Liver (tissue), 3 donors: ENCODE results near the gene SNAPC2.

Source experiments
- EGR1 ChIP-seq, 2 donors: IDR thresholded peaks; 2 replicates each; pipeline ENCODE4 v1.6.1; 2016 to 2018; ENCODE audit warnings: antibody characterized with exemption in 2 of 2, low read depth in 2 of 2
- FOXA1 ChIP-seq: IDR thresholded peaks from 2 replicates; pipeline ENCODE4 v1.6.1; 2016; ENCODE audit warnings: antibody characterized with exemption
- GABPA ChIP-seq, 2 donors: IDR thresholded peaks in 1 of 2; conservative IDR thresholded peaks in 1 of 2; 2 replicates each; pipeline ENCODE4 v1.6.1; 2016; ENCODE audit warnings: antibody characterized with exemption in 2 of 2, mild to moderate bottlenecking in 1 of 2, moderate library complexity in 1 of 2
- JUND ChIP-seq, 2 donors: IDR thresholded peaks; 2 replicates each; pipeline ENCODE4 v1.6.1; 2016; ENCODE audit warnings: antibody characterized with exemption in 2 of 2
- NR2F2 ChIP-seq: IDR thresholded peaks from 2 replicates; pipeline ENCODE4 v1.6.1; 2016; ENCODE audit warnings: antibody characterized with exemption
- RAD21 ChIP-seq, 2 donors: IDR thresholded peaks; 2 replicates each; pipeline ENCODE4 v1.6.1; 2016; ENCODE audit warnings: antibody characterized with exemption in 2 of 2, mild to moderate bottlenecking in 2 of 2
- RXRA ChIP-seq, 2 donors: IDR thresholded peaks; 2 replicates each; pipeline ENCODE4 v1.6.1; 2017 to 2018; ENCODE audit warnings: antibody characterized with exemption in 2 of 2, mild to moderate bottlenecking in 1 of 2
- SP1 ChIP-seq: IDR thresholded peaks from 2 replicates; pipeline ENCODE4 v1.6.1; 2018; ENCODE audit warnings: antibody characterized with exemption, mild to moderate bottlenecking
- TAF1 ChIP-seq: conservative IDR thresholded peaks from 2 replicates; pipeline ENCODE4 v1.6.1; 2016; ENCODE audit warnings: antibody characterized with exemption, mild to moderate bottlenecking
- YY1 ChIP-seq: IDR thresholded peaks from 2 replicates; pipeline ENCODE4 v1.6.1; 2016; ENCODE audit warnings: antibody characterized with exemption, mild to moderate bottlenecking
- TF ChIP-seq, protein P1 (sequence below): fragments of 150-350 bp; IDR thresholded peaks from 2 replicates; pipeline ENCODE4 v1.5.1; 2017; ENCODE audit warnings: improper control_type of control experiment, low read depth, low read length; ENCODE audit not compliant: missing input control
- TF ChIP-seq, protein P2 (sequence below): IDR thresholded peaks from 2 replicates; pipeline ENCODE4 v1.6.1; 2016; ENCODE audit warnings: antibody characterized with exemption
- TF ChIP-seq, protein P3 (sequence below): IDR thresholded peaks from 2 replicates; pipeline ENCODE4 v1.6.1; 2016; ENCODE audit warnings: antibody characterized with exemption, mild to moderate bottlenecking
- TF ChIP-seq, protein P4 (sequence below): IDR thresholded peaks from 2 replicates; pipeline ENCODE4 v1.6.1; 2016; ENCODE audit warnings: antibody characterized with exemption
- donor health status: healthy.
- donor health status: healthy.

DNA sequence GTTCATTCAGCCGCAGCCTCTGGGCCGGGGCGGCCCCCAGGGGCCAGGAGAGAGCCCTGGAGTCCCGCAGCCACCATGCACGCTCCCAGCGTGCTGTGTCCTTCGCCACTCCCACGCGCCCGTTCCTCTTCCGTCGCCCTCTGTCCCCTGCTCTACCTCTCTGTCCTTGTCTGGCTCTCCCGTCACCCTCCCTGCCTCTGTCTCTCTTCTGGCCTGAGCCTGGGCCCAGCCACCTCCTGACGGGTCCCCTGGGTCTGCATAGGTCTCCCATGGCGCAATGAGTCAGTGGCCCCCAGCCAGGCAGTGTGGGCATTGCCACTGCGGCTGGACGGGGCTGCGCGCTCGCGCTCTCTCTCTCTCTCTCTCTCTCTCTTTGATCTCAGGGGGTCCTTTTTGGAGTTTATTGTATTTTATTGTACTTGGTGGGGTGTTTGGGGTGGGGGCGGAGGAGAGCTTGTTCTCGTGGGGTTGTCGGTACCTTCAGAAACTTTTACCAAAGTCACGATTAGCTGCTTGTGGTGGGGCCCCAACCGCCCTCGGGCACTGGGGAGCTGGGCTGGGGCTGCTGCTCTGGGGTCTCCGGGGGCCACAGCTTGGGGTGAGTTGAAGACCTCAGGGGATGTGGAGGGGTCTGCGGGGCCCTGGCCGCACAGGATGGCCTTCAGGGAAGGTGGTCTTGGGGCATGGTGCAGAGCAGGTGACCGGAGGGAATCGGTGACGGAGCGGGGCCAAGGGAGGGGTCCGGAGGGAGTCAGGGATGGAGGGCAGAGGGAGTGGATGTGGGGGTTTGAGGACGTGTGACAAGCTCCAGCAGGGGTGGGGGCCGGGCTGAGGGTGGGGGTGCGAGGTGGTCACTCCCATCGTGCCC, 7.2 kb upstream of the SNAPC2 start:
- TF ChIP-seq, protein P1, sequence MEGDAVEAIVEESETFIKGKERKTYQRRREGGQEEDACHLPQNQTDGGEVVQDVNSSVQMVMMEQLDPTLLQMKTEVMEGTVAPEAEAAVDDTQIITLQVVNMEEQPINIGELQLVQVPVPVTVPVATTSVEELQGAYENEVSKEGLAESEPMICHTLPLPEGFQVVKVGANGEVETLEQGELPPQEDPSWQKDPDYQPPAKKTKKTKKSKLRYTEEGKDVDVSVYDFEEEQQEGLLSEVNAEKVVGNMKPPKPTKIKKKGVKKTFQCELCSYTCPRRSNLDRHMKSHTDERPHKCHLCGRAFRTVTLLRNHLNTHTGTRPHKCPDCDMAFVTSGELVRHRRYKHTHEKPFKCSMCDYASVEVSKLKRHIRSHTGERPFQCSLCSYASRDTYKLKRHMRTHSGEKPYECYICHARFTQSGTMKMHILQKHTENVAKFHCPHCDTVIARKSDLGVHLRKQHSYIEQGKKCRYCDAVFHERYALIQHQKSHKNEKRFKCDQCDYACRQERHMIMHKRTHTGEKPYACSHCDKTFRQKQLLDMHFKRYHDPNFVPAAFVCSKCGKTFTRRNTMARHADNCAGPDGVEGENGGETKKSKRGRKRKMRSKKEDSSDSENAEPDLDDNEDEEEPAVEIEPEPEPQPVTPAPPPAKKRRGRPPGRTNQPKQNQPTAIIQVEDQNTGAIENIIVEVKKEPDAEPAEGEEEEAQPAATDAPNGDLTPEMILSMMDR = no peak
- TF ChIP-seq JUND (IDR thresholded peaks at IDR 0.05) = no peak
- no peak for TF ChIP-seq RXRA (IDR thresholded peaks at IDR 0.05)
- TF ChIP-seq, protein P2, sequence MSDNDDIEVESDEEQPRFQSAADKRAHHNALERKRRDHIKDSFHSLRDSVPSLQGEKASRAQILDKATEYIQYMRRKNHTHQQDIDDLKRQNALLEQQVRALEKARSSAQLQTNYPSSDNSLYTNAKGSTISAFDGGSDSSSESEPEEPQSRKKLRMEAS = no peak
- TF ChIP-seq, protein P3, sequence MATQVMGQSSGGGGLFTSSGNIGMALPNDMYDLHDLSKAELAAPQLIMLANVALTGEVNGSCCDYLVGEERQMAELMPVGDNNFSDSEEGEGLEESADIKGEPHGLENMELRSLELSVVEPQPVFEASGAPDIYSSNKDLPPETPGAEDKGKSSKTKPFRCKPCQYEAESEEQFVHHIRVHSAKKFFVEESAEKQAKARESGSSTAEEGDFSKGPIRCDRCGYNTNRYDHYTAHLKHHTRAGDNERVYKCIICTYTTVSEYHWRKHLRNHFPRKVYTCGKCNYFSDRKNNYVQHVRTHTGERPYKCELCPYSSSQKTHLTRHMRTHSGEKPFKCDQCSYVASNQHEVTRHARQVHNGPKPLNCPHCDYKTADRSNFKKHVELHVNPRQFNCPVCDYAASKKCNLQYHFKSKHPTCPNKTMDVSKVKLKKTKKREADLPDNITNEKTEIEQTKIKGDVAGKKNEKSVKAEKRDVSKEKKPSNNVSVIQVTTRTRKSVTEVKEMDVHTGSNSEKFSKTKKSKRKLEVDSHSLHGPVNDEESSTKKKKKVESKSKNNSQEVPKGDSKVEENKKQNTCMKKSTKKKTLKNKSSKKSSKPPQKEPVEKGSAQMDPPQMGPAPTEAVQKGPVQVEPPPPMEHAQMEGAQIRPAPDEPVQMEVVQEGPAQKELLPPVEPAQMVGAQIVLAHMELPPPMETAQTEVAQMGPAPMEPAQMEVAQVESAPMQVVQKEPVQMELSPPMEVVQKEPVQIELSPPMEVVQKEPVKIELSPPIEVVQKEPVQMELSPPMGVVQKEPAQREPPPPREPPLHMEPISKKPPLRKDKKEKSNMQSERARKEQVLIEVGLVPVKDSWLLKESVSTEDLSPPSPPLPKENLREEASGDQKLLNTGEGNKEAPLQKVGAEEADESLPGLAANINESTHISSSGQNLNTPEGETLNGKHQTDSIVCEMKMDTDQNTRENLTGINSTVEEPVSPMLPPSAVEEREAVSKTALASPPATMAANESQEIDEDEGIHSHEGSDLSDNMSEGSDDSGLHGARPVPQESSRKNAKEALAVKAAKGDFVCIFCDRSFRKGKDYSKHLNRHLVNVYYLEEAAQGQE = no peak
- TF ChIP-seq NR2F2 = no peak
- TF ChIP-seq, protein P4, sequence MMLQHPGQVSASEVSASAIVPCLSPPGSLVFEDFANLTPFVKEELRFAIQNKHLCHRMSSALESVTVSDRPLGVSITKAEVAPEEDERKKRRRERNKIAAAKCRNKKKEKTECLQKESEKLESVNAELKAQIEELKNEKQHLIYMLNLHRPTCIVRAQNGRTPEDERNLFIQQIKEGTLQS = no peak
- no peak for TF ChIP-seq GABPA (IDR thresholded peaks at IDR 0.05 in 1 of 2, conservative IDR thresholded peaks at IDR 0.05 in 1 of 2)
- TF ChIP-seq YY1 = no peak
- no peak for TF ChIP-seq FOXA1
- TF ChIP-seq EGR1 (IDR thresholded peaks at IDR 0.05; ENCODE audit: low read depth in 2 of 2) = no peak
- TF ChIP-seq RAD21 (IDR thresholded peaks at IDR 0.05) = no peak
- TF ChIP-seq TAF1 = no peak
- no peak for TF ChIP-seq SP1
